ENCODE data around the gene CASP8.

GRCh38 chr2:201298462-201299052 lies 38.2 kb downstream of the CASP8 start:
- TF ChIP-seq FOXA1 (IDR thresholded peaks at IDR 0.05) = no peak
- no peak for TF ChIP-seq HDGF (IDR thresholded peaks at IDR 0.05; ENCODE audit: borderline replicate concordance)
- TF ChIP-seq LEF1 (IDR thresholded peaks at IDR 0.05; ENCODE audit: borderline replicate concordance) = no peak
- TF ChIP-seq SUZ12 (IDR thresholded peaks at IDR 0.05) = no peak
- TF ChIP-seq ARNT (IDR thresholded peaks at IDR 0.05) = no peak
- no peak for TF ChIP-seq SP1 (IDR thresholded peaks at IDR 0.05)
- TF ChIP-seq L3MBTL2 (conservative IDR thresholded peaks at IDR 0.05) = no peak
- TF ChIP-seq TARDBP (IDR thresholded peaks at IDR 0.05) = no peak
- TF ChIP-seq, protein P1, sequence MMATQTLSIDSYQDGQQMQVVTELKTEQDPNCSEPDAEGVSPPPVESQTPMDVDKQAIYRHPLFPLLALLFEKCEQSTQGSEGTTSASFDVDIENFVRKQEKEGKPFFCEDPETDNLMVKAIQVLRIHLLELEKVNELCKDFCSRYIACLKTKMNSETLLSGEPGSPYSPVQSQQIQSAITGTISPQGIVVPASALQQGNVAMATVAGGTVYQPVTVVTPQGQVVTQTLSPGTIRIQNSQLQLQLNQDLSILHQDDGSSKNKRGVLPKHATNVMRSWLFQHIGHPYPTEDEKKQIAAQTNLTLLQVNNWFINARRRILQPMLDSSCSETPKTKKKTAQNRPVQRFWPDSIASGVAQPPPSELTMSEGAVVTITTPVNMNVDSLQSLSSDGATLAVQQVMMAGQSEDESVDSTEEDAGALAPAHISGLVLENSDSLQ (IDR thresholded peaks at IDR 0.05) = no peak
- no peak for TF ChIP-seq ELF4 (IDR thresholded peaks at IDR 0.05)
- no peak for TF ChIP-seq FOXM1 (IDR thresholded peaks at IDR 0.05; ENCODE audit: borderline replicate concordance)
- no peak for TF ChIP-seq ZNF384 (IDR thresholded peaks at IDR 0.05)
- no peak for TF ChIP-seq BHLHE40 (IDR thresholded peaks at IDR 0.05; ENCODE audit: borderline replicate concordance)

Measured in HEK293T (cell line).